ENCODE measurements around the gene G2E3.
"Not testable (repeated sequence)": the region's sequence is repeated elsewhere in the genome, so short reads cannot be mapped to it uniquely, and the experiment has no call there.

Gene G2E3

GRCh38 chr14:30533126-30533525, 25.8 kb upstream of the G2E3 start:
- no peak for TF ChIP-seq CTCF (IDR thresholded peaks at IDR 0.05; ENCODE audit: low read depth, low read length, missing control alignments)
- no peak for DNase-seq (ENCODE audit: low read depth)

GRCh38 chr14:30541318-30541717, 17.6 kb upstream of the G2E3 start:
- TF ChIP-seq CTCF (IDR thresholded peaks at IDR 0.05; ENCODE audit: low read depth, low read length, missing control alignments), result no peak
- no peak for DNase-seq (ENCODE audit: low read depth)

More at GRCh38 chr14:30533126-30533525, 25.8 kb upstream of the G2E3 start:
- no peak overlapping the region for H3K4me3 ChIP-seq (ENCODE audit: low read depth, low read length)

GRCh38 chr14:30546735-30547134, 12.2 kb upstream of the G2E3 start:
- not testable (repeated sequence) for H3K4me3 ChIP-seq (ENCODE audit: low read depth, low read length); DNase-seq (ENCODE audit: low read depth)

More at GRCh38 chr14:30541318-30541717, 17.6 kb upstream of the G2E3 start:
- H3K4me3 ChIP-seq (ENCODE audit: low read depth, low read length), result no peak overlapping the region

- no peak for TF ChIP-seq CTCF (IDR thresholded peaks at IDR 0.05; ENCODE audit: low read depth, low read length, missing control alignments)
- no peak for DNase-seq (ENCODE audit: low read depth)
- H3K4me3 ChIP-seq (ENCODE audit: low read depth, low read length), result no peak overlapping the region
Measured at GRCh38 chr14:30547388-30548048, 11.4 kb upstream of the G2E3 start.

- no peak for TF ChIP-seq CTCF (IDR thresholded peaks at IDR 0.05; ENCODE audit: low read depth, low read length, missing control alignments)
- DNase-seq (ENCODE audit: low read depth), result no peak
- H3K4me3 ChIP-seq (ENCODE audit: low read depth, low read length), result no peak overlapping the region
Measured at GRCh38 chr14:30550335-30550734, 8.6 kb upstream of the G2E3 start.

GRCh38 chr14:30551460-30551859, 7.5 kb upstream of the G2E3 start:
- no peak for TF ChIP-seq CTCF (IDR thresholded peaks at IDR 0.05; ENCODE audit: low read depth, low read length, missing control alignments)

GRCh38 chr14:30553311-30553989, 5.5 kb upstream of the G2E3 start:
- no peak for TF ChIP-seq CTCF (IDR thresholded peaks at IDR 0.05; ENCODE audit: low read depth, low read length, missing control alignments)
- no peak overlapping the region for H3K4me3 ChIP-seq (ENCODE audit: low read depth, low read length)
- no peak for DNase-seq (ENCODE audit: low read depth)

More at GRCh38 chr14:30551460-30551859, 7.5 kb upstream of the G2E3 start:
- DNase-seq (ENCODE audit: low read depth), result no peak
- H3K4me3 ChIP-seq (ENCODE audit: low read depth, low read length), result no peak overlapping the region

Data from GM12864 (cell line).